ENCODE measurements around the gene CCDC172.

Gene CCDC172

GRCh38 chr10:116324227-116324950, at the start of gene CCDC172:
CCDC172 (plus strand) TSS chr10:116324448; CDS start chr10:116325012, 564 bp downstream.
- DNase-seq (ENCODE audit: low read depth): no peak
- no peak within 1 kb of the TSS for H3K4me3 ChIP-seq (ENCODE audit: low read length)
- no peak for TF ChIP-seq CTCF (conservative IDR thresholded peaks at IDR 0.05; ENCODE audit: low read depth, low read length)

- no peak overlapping the region for H3K4me3 ChIP-seq (ENCODE audit: low read length)
- TF ChIP-seq CTCF (conservative IDR thresholded peaks at IDR 0.05; ENCODE audit: low read depth, low read length): no peak
- DNase-seq (ENCODE audit: low read depth): no peak
Observed at GRCh38 chr10:116276981-116277380, 47.3 kb upstream of the CCDC172 start.

- no peak for TF ChIP-seq CTCF (conservative IDR thresholded peaks at IDR 0.05; ENCODE audit: low read depth, low read length)
- H3K4me3 ChIP-seq (ENCODE audit: low read length): no peak overlapping the region
- DNase-seq (ENCODE audit: low read depth): peak; percentile 85
Observed at GRCh38 chr10:116278846-116279245, 45.4 kb upstream of the CCDC172 start.

GRCh38 chr10:116281775-116282174, 42.5 kb upstream of the CCDC172 start:
- TF ChIP-seq CTCF (conservative IDR thresholded peaks at IDR 0.05; ENCODE audit: low read depth, low read length): no peak
- no peak overlapping the region for H3K4me3 ChIP-seq (ENCODE audit: low read length)
- DNase-seq (ENCODE audit: low read depth): no peak

GRCh38 chr10:116286626-116287200, 37.5 kb upstream of the CCDC172 start:
- DNase-seq (ENCODE audit: low read depth): no peak
- TF ChIP-seq CTCF (conservative IDR thresholded peaks at IDR 0.05; ENCODE audit: low read depth, low read length): no peak
- no peak overlapping the region for H3K4me3 ChIP-seq (ENCODE audit: low read length)

GRCh38 chr10:116287906-116288501, 36.2 kb upstream of the CCDC172 start:
- TF ChIP-seq CTCF (conservative IDR thresholded peaks at IDR 0.05; ENCODE audit: low read depth, low read length): peak; percentile 77
- DNase-seq (ENCODE audit: low read depth): no peak
- H3K4me3 ChIP-seq (ENCODE audit: low read length): no peak overlapping the region
